Activated CD4-positive, CD25-positive, alpha-beta regulatory T cell treated with anti-CD3 and anti-CD28 coated beads, Interleukin-2, amount 50 U/mL, for 72 hours (primary cell): ENCODE measurements around the gene AIFM3.
"Not testable (repeated sequence)": the region's sequence is repeated elsewhere in the genome, so short reads cannot be mapped to it uniquely, and the experiment has no call there.

Experiments
- DNase-seq: peaks from one replicate; pipeline ENCODE4 v3.0.0; 2021

Gene AIFM3

GRCh38 chr22:20992056-20992442 lies 25.0 kb downstream of the AIFM3 start:
- DNase-seq = no peak

DNA sequence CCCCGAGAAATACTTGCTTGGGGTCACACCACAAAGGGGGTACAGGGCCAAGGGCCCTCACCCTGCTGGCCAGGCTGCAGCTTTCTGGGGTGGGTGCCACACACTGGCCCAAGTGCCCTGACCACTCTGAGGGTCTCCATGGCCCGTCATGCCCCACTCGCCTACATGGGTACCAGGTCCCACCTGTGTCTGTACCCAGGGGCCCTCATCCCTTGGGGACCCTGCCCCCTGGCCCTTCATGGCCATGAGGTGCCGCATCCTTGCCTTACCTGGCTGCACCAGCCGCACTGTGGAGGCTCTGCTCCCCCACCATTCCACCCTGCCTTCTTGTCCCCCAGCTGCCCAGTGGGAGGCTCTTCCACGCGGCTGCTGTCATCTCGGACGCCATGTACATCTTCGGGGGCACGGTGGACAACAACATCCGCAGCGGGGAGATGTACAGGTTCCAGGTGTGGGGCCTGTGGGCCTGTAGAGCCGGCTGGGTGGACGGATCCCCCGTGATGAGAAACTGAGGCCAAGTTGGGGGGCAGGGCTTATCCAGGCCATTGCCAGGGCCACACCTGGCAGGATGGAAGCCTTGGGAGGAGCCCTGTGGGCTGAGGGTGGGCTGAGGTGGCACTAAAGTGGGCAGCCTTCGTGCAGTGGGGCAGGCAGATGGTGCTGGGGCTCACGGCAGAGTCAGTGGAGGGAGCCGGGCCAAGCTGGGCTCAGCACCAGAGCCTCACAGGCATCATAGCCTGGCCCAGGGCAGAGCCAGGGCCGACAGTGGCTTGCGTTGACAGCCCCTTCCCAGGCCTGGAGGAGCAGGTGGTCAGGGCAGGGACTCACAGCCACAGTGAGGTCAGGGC lies 25.6 kb downstream of the AIFM3 start:
- DNase-seq = no peak

DNA sequence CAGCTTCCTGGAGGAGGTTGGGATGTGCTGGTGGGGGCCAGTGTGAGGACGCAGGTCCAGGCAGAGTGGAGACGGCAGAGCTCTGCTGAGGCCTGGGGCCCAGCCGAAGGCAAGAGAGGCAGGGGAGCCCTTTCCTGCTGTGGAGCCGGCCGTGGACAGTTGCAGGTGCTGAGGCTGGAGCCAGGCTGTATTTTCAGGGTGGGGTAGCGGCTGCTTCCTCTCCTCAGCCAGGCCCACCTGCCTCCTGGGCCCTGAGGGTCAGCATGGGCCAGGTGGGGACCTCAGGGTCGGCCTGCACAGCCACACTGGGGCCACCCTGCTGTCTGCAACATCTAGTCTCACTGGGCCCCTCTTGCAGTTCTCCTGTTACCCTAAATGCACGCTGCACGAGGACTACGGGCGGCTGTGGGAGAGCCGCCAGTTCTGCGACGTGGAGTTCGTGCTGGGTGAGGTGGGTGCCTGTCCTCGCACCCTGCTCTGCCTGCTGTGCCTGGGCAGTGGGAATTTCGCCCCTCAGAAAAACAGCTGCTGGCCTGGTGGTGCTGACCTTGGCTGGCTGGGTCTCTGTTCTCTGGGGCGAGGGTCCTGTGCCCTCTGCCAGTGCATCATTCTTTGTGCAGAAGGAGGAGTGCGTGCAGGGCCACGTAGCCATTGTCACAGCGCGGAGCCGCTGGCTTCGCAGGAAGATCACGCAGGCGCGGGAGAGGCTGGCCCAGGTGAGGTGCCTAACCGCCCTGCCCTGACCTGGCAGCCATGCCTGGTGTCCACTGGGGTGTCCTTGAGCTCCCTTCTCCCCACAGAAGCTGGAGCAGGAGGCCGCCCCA lies 26.5 kb downstream of the AIFM3 start:
- no peak for DNase-seq

DNA sequence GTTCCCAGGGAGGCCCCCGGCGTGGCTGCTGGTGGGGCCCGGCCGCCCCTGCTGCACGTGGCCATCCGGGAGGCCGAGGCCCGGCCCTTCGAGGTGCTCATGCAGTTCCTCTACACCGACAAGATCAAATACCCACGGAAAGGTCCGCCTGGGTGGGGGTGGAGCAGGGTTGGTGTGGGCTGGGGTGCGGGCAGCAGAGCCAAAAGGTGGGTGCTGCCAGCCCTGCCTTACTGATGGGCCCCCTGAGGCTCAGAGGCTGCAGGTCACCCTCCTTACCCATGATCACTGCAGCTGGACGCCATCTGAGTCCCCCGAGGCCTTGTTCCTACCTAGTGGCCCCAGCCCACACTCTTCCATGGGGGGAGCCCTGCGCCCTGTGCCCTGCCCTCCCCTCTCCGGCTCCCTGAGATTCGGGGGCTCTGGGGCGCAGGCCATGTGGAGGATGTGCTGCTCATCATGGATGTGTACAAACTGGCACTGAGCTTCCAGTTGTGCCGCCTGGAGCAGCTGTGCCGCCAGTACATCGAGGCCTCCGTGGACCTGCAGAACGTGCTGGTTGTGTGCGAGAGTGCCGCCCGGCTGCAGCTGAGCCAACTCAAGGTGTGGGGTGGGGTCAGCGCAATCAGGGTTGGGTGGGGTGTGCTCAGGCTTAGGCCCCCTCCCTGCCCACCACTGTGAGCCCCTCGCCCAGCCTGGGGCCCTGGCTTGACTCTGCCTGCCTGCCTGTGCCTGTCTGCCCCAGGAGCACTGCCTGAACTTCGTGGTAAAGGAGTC lies 27.3 kb downstream of the AIFM3 start:
- DNase-seq = no peak

DNA sequence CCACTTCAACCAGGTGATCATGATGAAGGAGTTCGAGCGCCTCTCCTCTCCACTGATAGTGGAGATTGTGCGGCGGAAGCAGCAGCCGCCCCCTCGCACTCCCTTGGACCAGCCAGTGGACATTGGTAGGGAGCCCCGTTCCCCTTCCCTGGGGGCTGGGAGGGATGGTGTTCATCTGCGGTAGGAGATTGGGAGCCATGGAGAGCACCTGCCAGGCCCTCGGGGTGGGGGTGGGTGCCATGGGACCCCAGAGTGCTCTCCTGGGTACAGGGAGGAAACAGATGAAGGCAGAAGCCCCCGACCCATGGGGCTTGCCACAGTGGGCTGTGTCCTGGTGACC lies 27.8 kb downstream of the AIFM3 start:
- DNase-seq = peak; percentile 21

GRCh38 chr22:20995329-20996030 lies 28.4 kb downstream of the AIFM3 start:
- DNase-seq = peak; percentile 22

DNA sequence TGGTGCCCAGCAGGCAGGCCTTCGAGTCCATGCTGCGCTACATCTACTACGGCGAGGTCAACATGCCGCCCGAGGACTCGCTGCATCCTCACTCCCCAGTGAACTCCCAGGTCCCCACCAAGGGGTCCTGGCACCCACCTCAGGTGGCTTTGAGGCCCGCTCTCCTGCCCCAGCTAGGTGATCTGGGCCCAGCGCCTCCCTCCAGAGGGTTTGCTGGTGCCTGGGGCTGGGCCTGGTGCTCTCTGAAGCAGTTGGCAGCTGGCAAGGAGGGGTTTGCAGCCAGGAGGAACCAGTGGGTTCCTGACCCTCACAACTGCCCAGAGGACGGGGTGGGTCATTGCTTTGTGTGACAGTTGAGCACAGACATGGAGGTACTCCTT lies 29.0 kb downstream of the AIFM3 start:
- DNase-seq = no peak

DNA sequence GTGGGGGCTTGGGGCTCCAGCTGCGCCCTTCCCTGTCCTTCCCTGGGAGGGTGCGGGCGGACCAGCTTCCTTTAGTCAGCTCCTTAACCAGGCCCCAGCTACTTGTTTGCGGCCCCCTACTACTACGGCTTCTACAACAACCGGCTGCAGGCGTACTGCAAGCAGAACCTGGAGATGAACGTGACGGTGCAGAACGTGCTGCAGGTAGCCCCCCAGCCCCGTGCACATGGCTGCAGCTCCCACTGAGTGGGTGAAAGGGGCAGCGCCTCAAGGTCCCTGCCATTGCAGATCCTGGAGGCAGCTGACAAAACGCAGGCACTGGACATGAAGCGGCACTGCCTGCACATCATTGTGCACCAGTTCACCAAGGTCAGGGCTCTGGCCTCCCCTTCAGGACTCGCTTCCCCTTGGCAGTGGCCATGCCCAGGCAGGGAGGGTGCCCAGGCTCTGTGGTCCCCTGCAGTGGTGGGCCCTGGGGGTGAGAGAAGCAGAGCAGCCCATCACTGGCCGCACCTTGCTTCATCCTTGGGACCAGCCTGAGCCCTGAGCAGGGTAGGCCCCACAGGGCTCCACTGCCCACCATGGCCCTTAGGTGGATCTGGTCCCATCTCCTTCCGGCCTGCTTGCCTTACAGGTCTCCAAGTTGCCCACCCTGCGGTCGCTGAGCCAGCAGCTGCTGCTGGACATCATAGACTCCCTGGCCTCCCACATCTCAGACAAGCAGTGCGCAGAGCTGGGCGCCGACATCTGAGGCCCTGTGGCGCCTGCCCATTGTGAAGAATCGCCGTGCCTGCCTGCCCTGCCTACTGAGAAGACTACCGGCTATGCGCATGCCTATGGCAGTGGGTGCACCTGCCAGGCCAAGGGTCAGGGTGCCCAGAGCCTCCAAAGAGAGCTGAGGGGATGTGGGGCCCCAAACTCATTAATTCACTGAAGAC lies 29.8 kb downstream of the AIFM3 start:
- DNase-seq = no peak

DNA sequence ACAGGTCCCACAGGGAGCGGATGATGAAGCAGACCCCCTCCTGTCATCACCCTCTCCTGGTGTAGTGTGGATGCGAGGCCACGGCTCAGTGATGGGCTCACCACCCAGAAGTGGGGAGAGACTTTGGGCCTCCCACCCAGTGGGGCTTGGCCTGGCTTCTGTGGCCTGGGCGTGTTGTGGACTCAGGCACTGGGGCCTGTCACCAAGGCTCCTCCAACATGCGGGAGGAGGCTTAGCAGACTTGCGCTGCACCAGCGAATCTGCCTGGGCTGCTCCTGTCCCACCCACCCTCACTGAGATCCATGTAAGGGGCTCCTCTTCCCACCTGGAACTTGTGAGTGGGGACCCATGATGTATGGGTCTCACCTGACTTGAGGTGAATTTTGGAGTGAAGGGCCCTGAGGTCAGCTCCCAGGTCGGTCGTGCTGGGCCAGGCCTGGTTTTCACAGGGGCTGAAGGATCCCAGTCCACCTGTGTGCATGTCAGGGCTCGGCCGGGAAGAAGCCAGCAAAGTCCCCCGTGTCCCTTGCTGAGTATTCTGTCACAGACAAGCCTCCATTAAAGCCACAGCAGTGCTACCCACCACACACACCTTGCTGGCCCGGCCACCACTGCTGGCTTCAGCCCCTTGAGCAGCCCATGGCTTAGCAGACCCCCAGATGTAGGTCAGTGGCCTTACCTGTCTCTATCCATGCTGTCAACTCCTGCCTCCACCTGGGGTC lies 30.6 kb downstream of the AIFM3 start:
- DNase-seq = no peak

GRCh38 chr22:20998411-20999336 lies 31.6 kb downstream of the AIFM3 start:
- no peak for DNase-seq

- no peak for DNase-seq
These were observed 32.5 kb downstream of the AIFM3 start for GRCh38 chr22:20999350-21000206.

GRCh38 chr22:21000207-21000986 lies 33.3 kb downstream of the AIFM3 start:
- DNase-seq = no peak

DNA sequence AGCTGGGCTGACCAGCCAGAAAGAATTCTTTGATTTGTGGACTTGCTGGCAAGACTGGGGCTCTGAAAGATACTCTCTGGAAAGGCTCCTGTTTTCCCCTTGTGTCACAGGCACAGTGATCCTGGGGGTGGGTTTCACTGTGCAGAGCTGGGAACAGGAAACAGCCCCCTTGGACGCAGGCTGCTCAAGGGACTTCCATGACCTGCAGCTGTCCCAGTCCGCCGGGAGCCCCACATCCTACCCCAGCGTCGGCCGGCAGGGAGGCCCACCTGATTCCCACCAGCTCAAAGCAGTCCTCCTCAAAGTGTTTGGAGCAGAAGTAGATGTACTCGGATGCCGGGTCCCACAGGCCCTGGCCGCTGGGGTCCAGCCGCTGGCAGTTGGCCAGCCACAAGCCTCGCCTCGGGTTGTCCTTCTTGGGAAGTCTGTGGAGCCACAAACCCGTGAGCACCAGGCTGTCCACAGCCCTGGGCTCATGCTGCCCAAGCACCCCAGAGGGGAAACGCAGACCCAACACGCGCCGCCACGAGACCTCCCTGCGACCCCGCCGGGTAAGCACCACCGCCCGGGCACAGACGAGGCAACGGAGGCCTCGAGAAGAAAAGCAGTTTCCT lies 34.0 kb downstream of the AIFM3 start:
- no peak for DNase-seq

DNA sequence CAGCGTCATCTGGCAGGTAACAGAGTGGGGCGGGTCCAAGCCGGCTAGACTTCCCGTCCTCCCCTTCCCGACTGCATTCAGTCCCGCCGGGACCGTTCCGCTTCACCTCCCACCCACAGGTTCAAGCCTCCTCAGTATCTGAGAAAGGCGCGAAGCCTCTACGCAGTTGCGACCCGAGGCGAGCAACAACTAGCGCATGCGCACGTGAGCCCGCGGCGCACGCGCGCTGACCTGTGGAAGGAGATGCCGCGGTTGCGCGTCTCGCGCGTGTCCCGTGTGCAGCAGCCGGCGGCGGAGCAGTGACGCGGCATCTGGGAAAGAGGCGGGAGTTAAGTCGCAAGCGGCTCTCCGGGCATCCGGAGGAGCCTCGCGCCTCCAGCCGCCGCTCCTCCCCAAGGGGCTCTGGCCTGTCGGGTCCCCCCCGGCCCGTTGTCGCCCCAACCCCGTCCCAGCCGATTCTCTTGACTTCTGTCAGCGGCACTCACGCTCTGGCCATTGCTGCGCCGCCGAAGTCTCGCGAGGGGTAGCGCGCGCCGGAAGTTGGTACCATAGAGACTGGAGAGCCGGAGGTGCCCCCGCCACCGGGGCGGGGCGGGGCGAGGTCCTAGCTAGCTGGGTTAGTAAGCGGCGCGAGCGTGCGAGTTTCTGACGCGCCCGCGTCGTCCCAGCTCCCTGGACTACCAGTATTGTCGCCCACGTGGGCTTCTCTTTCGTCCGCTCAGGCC lies 34.7 kb downstream of the AIFM3 start, which contains the start of gene THAP7:
Gene THAP7, minus strand, starts transcription at position 518 of the 725 bp plus-strand sequence. Its CDS starts 207 bp downstream, at position 311.
- DNase-seq = peak; percentile 98

GRCh38 chr22:21003782-21004181 lies 36.7 kb downstream of the AIFM3 start:
- DNase-seq = no peak

DNA sequence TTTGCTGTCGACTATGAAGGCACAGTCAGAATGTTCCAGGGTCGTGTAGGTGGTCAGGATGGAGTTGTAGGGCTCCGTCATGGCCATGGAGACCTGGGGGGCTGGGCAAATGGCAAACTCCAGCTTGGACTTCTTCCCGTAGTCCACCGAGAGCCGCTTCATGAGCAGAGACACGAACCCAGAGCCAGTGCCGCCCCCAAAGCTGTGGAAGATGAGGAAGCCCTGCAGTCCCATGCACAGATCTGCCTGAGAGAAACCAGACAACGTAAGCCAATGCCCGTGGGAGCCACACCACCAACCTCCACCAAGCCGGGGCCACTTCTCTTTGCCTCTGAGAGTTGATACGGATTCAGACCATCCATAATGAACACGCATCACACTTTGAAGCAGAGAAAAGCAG lies 42.2 kb downstream of the AIFM3 start:
- not testable (repeated sequence) for DNase-seq
